Activated CD4-positive, alpha-beta T cell treated with anti-CD3 and anti-CD28 coated beads, Interleukin-10, Interleukin-2, amounts not matched to agents 100 ng/mL and 50 ng/mL, durations not matched to agents 16 hours and 8 hours (primary cell): ENCODE measurements around the gene INPP5A.

Experiments used
- DNase-seq: peaks from one replicate; pipeline ENCODE4 v3.0.0-alpha.2; 2020

The INPP5A gene

GRCh38 chr10:132601567-132601966 lies 64.0 kb downstream of the INPP5A start:
- DNase-seq = no peak

GRCh38 chr10:132602614-132603013 lies 65.0 kb downstream of the INPP5A start:
- DNase-seq = no peak

- DNase-seq = no peak
Measured at GRCh38 chr10:132603851-132604533, 66.4 kb downstream of the INPP5A start.

GRCh38 chr10:132604686-132605085 lies 67.1 kb downstream of the INPP5A start:
- DNase-seq = no peak

- DNase-seq = no peak
Measured at GRCh38 chr10:132605390-132605789, 67.8 kb downstream of the INPP5A start.

- no peak for DNase-seq
Measured at GRCh38 chr10:132606031-132606491, 68.5 kb downstream of the INPP5A start.

GRCh38 chr10:132606536-132607316 lies 69.1 kb downstream of the INPP5A start:
- DNase-seq = no peak

GRCh38 chr10:132607491-132607890 lies 69.9 kb downstream of the INPP5A start:
- no peak for DNase-seq

GRCh38 chr10:132607961-132608495 lies 70.4 kb downstream of the INPP5A start:
- DNase-seq = no peak

- DNase-seq = no peak
Measured at GRCh38 chr10:132608511-132609195, 71.1 kb downstream of the INPP5A start.

- no peak for DNase-seq
Measured at GRCh38 chr10:132609211-132609610, 71.6 kb downstream of the INPP5A start.

- DNase-seq = no peak
Measured at GRCh38 chr10:132610071-132610701, 72.6 kb downstream of the INPP5A start.

- no peak for DNase-seq
Measured at GRCh38 chr10:132611026-132611910, 73.7 kb downstream of the INPP5A start.

GRCh38 chr10:132611986-132612385 lies 74.4 kb downstream of the INPP5A start:
- no peak for DNase-seq

GRCh38 chr10:132612571-132613504 lies 75.3 kb downstream of the INPP5A start:
- no peak for DNase-seq

- DNase-seq = no peak
Measured at GRCh38 chr10:132613566-132614348, 76.2 kb downstream of the INPP5A start.

GRCh38 chr10:132614431-132615340 lies 77.1 kb downstream of the INPP5A start:
- DNase-seq = no peak

- DNase-seq = no peak
Measured at GRCh38 chr10:132615341-132616169, 78.0 kb downstream of the INPP5A start.
